Cardiac fibroblast (primary cell): Measurements from ENCODE around the gene PGR.

Experiments used
- DNase-seq, 2 donors: peaks; one replicate each; pipeline versions ENCODE4 v3.0.0 to v3.0.0-alpha.2; 2010; ENCODE audit warnings: low read depth in 2 of 2
- H3K4me3 ChIP-seq, 2 donors: replicated peaks in 1 of 2; 1 replicate in 1 of 2; 2 replicates in 1 of 2; pipeline ENCODE4 v1.5.1; 2011; ENCODE audit warnings: low read depth in 2 of 2, low read length in 2 of 2, mild to moderate bottlenecking in 2 of 2, moderate library complexity in 1 of 2
- CTCF ChIP-seq: IDR thresholded peaks from one replicate; pipeline ENCODE4 v1.5.1; 2011; ENCODE audit warnings: low read depth, mild to moderate bottlenecking, low read length, inconsistent platforms

The PGR gene

GRCh38 chr11:100981196-100981824 lies 148.3 kb downstream of the PGR start:
- H3K4me3 ChIP-seq: no peak overlapping the region
- no peak for TF ChIP-seq CTCF
- DNase-seq: no peak

DNA sequence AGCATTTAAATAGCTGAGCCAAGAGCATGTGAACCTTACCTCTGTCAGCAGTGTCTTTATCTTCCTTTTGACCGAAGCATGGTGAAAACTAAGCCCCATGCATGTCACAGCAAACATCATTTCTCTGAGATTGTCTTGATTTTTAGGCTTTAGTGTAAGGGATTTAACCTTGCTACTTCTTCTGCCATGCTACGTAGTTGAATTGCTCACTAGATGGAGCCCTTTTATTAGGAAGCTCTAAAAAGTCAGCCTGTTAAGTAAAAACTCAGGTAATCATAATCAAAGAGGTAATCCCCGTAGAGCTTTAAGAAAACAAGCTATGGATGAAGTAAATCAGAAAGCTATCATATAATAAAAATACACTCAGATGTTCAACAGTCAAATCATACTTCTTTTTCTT lies 149.5 kb downstream of the PGR start:
- no peak overlapping the region for H3K4me3 ChIP-seq
- DNase-seq: peak; percentile 41 to 60
- TF ChIP-seq CTCF: peak; percentile 37
